HepG2 (cell line): ENCODE data around the gene KLHL30. TPM values are rescaled to one million over a fixed set of nuclear protein-coding genes. Genes with fewer than 3 reads are reported as not detected.

Experiments used
- ATAC-seq: fragments of 200-7000 bp; cut with Tn5 transposase; 3 replicates; pipeline ENCODE4 v1.9.1; 2020; ENCODE audit warnings: mild to moderate bottlenecking, moderate library complexity
- BruUV-seq: library from RNA; stranded (reverse); fragments of 400-500 nt; replicated peaks from 2 replicates; lab custom pipeline; 2021; lab: Mats Ljungman, UMichigan
- CTCF ChIA-PET: fragments of 300-600 bp; formaldehyde crosslinking; extraction: SDS; loops from one replicate; lab custom pipeline; 2021; ENCODE audit warnings: low total read pairs, inconsistent platforms, low intra/inter-chr PET ratio; lab: Yijun Ruan, JAX
- POLR2A ChIA-PET: fragments of 350-600 bp; sonication (Branson Sonifier 250); formaldehyde crosslinking; loops from one replicate; lab custom pipeline; 2020; ENCODE audit warnings: antibody characterized with exemption, inconsistent platforms; lab: Yijun Ruan, JAX
- DNase-seq: peaks from one replicate; pipeline ENCODE4 v3.0.0-alpha.2; 2015; ENCODE audit warnings: low spot score
- FAIRE-seq: peaks from 3 replicates; lab custom pipeline; 2011; peaks lifted over from hg19 to GRCh38; lab: Jason Lieb, UNC
- H2AFZ ChIP-seq: one replicate; pipeline ENCODE4 v1.6.1; 2011; ENCODE audit warnings: low read length, inconsistent platforms
- H3K27ac ChIP-seq: fragments of 300-600 bp; 3 replicates; pipeline ENCODE4 v1.8.0; 2011; ENCODE audit warnings: mixed run types, mild to moderate bottlenecking, mixed read lengths, low read length, inconsistent platforms; ENCODE audit not compliant: insufficient read depth; ENCODE audit errors: extremely low read length
- H3K27me3 ChIP-seq, 2 experiments: fragments of 200-600 bp in 1 of 2; 2 replicates in 1 of 2; 3 replicates in 1 of 2; pipeline versions ENCODE4 v1.6.0 to v1.8.0; 2011; ENCODE audit warnings: low read length in 2 of 2, mild to moderate bottlenecking in 2 of 2, moderate library complexity in 2 of 2, inconsistent platforms in 1 of 2; ENCODE audit not compliant: insufficient read depth in 2 of 2, control insufficient read depth in 1 of 2
- H3K36me3 ChIP-seq, 2 experiments: fragments of 200-600 bp in 1 of 2; replicated peaks in 1 of 2; 2 replicates in 1 of 2; 3 replicates in 1 of 2; pipeline versions ENCODE4 v1.5.1 to v1.8.0; 2011; ENCODE audit warnings: low read length in 2 of 2, inconsistent platforms in 1 of 2; ENCODE audit not compliant: insufficient read depth in 2 of 2, control insufficient read depth in 1 of 2
- H3K4me1 ChIP-seq: 2 replicates; pipeline ENCODE4 v1.5.1; 2012; ENCODE audit warnings: low read length, inconsistent platforms; ENCODE audit not compliant: insufficient read depth
- H3K4me2 ChIP-seq: 2 replicates; pipeline ENCODE4 v1.6.0; 2011; ENCODE audit warnings: low read depth, low read length, inconsistent platforms
- H3K4me3 ChIP-seq, 3 experiments: fragments of 200-600 bp in 1 of 3; sonication (generic), shearing (Covaris generic) in 1 of 3; replicated peaks in 1 of 3; 2 replicates each; pipeline ENCODE4 v1.5.1; 2011 to 2016; ENCODE audit warnings: low read length in 3 of 3, inconsistent platforms in 2 of 3, low read depth in 2 of 3, mild to moderate bottlenecking in 2 of 3, control low read depth in 1 of 3, mixed read lengths in 1 of 3; ENCODE audit not compliant: insufficient read depth in 1 of 3
- H3K79me2 ChIP-seq: one replicate; pipeline ENCODE4 v1.6.1; 2011; ENCODE audit warnings: low read length, inconsistent platforms; ENCODE audit not compliant: insufficient read depth
- H3K9ac ChIP-seq: 2 replicates; pipeline ENCODE4 v1.6.0; 2011; ENCODE audit warnings: mild to moderate bottlenecking, low read depth, low read length, inconsistent platforms; ENCODE audit not compliant: insufficient read depth
- H3K9me3 ChIP-seq: 2 replicates; pipeline ENCODE4 v1.5.1; 2012; ENCODE audit warnings: mild to moderate bottlenecking, low read length
- H4K20me1 ChIP-seq: 2 replicates; pipeline ENCODE4 v1.6.0; 2011; ENCODE audit warnings: inconsistent platforms, mild to moderate bottlenecking, low read length, moderate library complexity; ENCODE audit not compliant: insufficient read depth
- ATRX ChIP-seq: sonication (generic); formaldehyde crosslinking; IDR thresholded peaks from 2 replicates; pipeline ENCODE4 v1.4.0; 2020; ENCODE audit warnings: missing genetic modification reagents, borderline replicate concordance
- CEBPB ChIP-seq: IDR thresholded peaks from 2 replicates; pipeline ENCODE4 v1.6.1; 2011; ENCODE audit warnings: low read depth, low read length, improper control_type of control experiment, borderline replicate concordance
- MAZ ChIP-seq, 2 experiments: sonication (generic) in 1 of 2; formaldehyde crosslinking in 1 of 2; IDR thresholded peaks; 2 replicates each; pipeline versions ENCODE4 v1.5.0 to v1.6.1; 2012 to 2020; ENCODE audit warnings: low read depth in 2 of 2, mild to moderate bottlenecking in 2 of 2, borderline replicate concordance in 1 of 2, improper control_type of control experiment in 1 of 2, low read length in 1 of 2, missing genetic modification reagents in 1 of 2, moderate library complexity in 1 of 2
- RAD21 ChIP-seq: fragments of 450-650 bp; formaldehyde crosslinking; IDR thresholded peaks from 2 replicates; pipeline ENCODE4 v1.5.0; 2020; ENCODE audit warnings: mild to moderate bottlenecking
- SNAPC4 ChIP-seq: sonication (generic); formaldehyde crosslinking; IDR thresholded peaks from 2 replicates; pipeline ENCODE4 v1.4.0; 2020; ENCODE audit warnings: mild to moderate bottlenecking, missing genetic modification reagents
- ZNF20 ChIP-seq: sonication (generic); formaldehyde crosslinking; IDR thresholded peaks from 2 replicates; pipeline ENCODE4 v1.4.0; 2020; ENCODE audit warnings: mild to moderate bottlenecking, moderate library complexity, missing genetic modification reagents
- ZNF674 ChIP-seq: sonication (generic); formaldehyde crosslinking; IDR thresholded peaks from 2 replicates; pipeline ENCODE4 v1.5.0; 2020; ENCODE audit warnings: low read depth, mild to moderate bottlenecking, missing genetic modification reagents
- ZNF777 ChIP-seq: sonication (generic); formaldehyde crosslinking; IDR thresholded peaks from 2 replicates; pipeline ENCODE4 v1.4.0; 2020; ENCODE audit warnings: missing genetic modification reagents
- ZNF841 ChIP-seq: sonication (generic); formaldehyde crosslinking; IDR thresholded peaks from 2 replicates; pipeline ENCODE4 v1.8.1; 2023; ENCODE audit warnings: missing genetic modification reagents, borderline replicate concordance
- ZSCAN29 ChIP-seq: sonication (generic); formaldehyde crosslinking; conservative IDR thresholded peaks from 2 replicates; pipeline ENCODE4 v1.4.0; 2020; ENCODE audit warnings: mild to moderate bottlenecking, missing genetic modification reagents
- WGBS: methylation state at CpG from one replicate; pipeline ENCODE4 v1.1.6; 2017; ENCODE audit warnings: low lambda C conversion rate; 5-methylcytosine and 5-hydroxymethylcytosine counted together
- in situ Hi-C: cut with HindIII; loops from 2 replicates; pipeline ENCODE4 v1.10.0; 2017; ENCODE audit warnings: low pct_unique_long_range_greater_than_20kb; ENCODE audit not compliant: extremely low pct_ligation_motif_present
- intact Hi-C: fragments of 100-400 bp; cut with micrococcal nuclease; formaldehyde crosslinking; loops from one replicate; pipeline ENCODE4 v1.10.0; 2022; ENCODE audit not compliant: unreplicated experiment
- polyA plus RNA-seq, 8 experiments: library from polyadenylated mRNA; depleted of rRNA in 3 of 8; stranded (reverse) in 7 of 8; unstranded in 1 of 8; fragments of >200 nt; fragmentation: Illumina TruSeq in 4 of 8; extraction: Trizol in 4 of 8; gene quantifications; 2 replicates each; pipeline versions ENCODE4 v1.2.1 to v1.2.3, GENCODE V29; 2011 to 2016; ENCODE audit warnings: low read depth in 4 of 8, missing spikeins in 1 of 8, mixed read lengths in 1 of 8; ENCODE audit not compliant: insufficient read depth in 1 of 8
- total RNA-seq, 5 experiments: library from RNA; depleted of rRNA; stranded (reverse); fragments of >200 nt; fragmentation: Illumina TruSeq; extraction: Trizol; gene quantifications; 2 replicates each; pipeline ENCODE4 v1.2.3, GENCODE V29; 2016; ENCODE audit warnings: low read depth in 1 of 5

Gene KLHL30
- total and polyA plus RNA-seq, 2 of the 13 experiments (the other 11 are each of a cell fraction or from before 2014, with no cell fraction given), result 0.05 TPM; not detected in 1

GRCh38 chr2:238159071-238159539 lies 20.6 kb downstream of the KLHL30 start:
- Histone ChIP-seq H3K9ac (no peak overlapping the region), H3K9me3 (no peaks in the 10 kb centered on the region), H3K27ac (no peak overlapping the region), H3K27me3 (peaks cover 38 to 85% of the 10 kb centered on the region in 2 experiments), H3K4me2 (peak overlapping the region; percentile 81), H3K79me2 (no peaks in the 10 kb centered on the region), H3K4me1 (peaks cover 24% of the 10 kb centered on the region), H3K4me3 (peak overlapping the region; percentile 33 to 60 (median 36); a peak in 5 of 6 replicates), H3K36me3 (no peaks in the 10 kb centered on the region), H2AFZ (no peak overlapping the region), H4K20me1 (no peaks in the 10 kb centered on the region)
- ChIA-PET CTCF (interaction anchor here (2.3 kb wide), 1 partner anchor 105 kb away, joined by 6 read pairs; no protein-coding TSS in a partner anchor), POLR2A (no interaction called here)
- WGBS, result 9% methylated on average over 12 of the region's 52 CpGs
- no peak for DNase-seq
- FAIRE-seq, result no peak
- intact Hi-C loops (no loop called here), in situ Hi-C loops (no loop called here)
- TF ChIP-seq MAZ (IDR thresholded peaks at IDR 0.05; ENCODE audit: borderline replicate concordance, low read depth, low read length) (no peak), MAZ (CRISPR knock-in tag; IDR thresholded peaks at IDR 0.05; ENCODE audit: low read depth) (0 out of 2 replicates have a peak, but pooled peaks have one; percentile 6), ZNF841 (CRISPR knock-in tag) (0 out of 2 replicates have a peak, but pooled peaks have one; percentile 6), ZNF777 (CRISPR knock-in tag) (peak; percentile 51; the same call in 1 of the 2 replicates), ZNF674 (CRISPR knock-in tag) (no peak), ZNF20 (CRISPR knock-in tag) (no peak), RAD21 (CRISPR knock-in tag) (peak; percentile 6; the same call in 1 of the 2 replicates), ATRX (CRISPR knock-in tag) (no peak), CEBPB (no peak), SNAPC4 (CRISPR knock-in tag) (no peak), ZSCAN29 (CRISPR knock-in tag) (peak; percentile 99)
- no TSS peak for BruUV-seq
- peak; percentile 1; the same call in 1 of the 3 replicates for ATAC-seq
